Amniotic stem cell (primary cell): ENCODE data around the gene PCDH12.

Experiments used
- DNase-seq: peaks from one replicate; lab custom pipeline; 2025; lab: John Stamatoyannopoulos, UW

The PCDH12 gene

GRCh38 chr5:141908796-141909195 is 49.2 kb downstream of the PCDH12 start:
- DNase-seq, result no peak

- DNase-seq, result no peak
Measured at GRCh38 chr5:141906972-141907371, 51.0 kb downstream of the PCDH12 start.

GRCh38 chr5:141906517-141906916 is 51.5 kb downstream of the PCDH12 start:
- no peak for DNase-seq

GRCh38 chr5:141904551-141904950 is 53.5 kb downstream of the PCDH12 start:
- DNase-seq, result no peak

- no peak for DNase-seq
Measured at GRCh38 chr5:141903261-141903660, 54.7 kb downstream of the PCDH12 start.

- no peak for DNase-seq
Measured at GRCh38 chr5:141902015-141902814, 55.8 kb downstream of the PCDH12 start.

GRCh38 chr5:141898448-141899049 is 59.5 kb downstream of the PCDH12 start:
- DNase-seq, result no peak

- no peak for DNase-seq
Measured at GRCh38 chr5:141897425-141897824, 60.6 kb downstream of the PCDH12 start.
